SU-DHL-6 (cell line): ENCODE data around the gene RAB40B.

ENCODE experiments used
- EZH2phosphoT487 ChIP-seq: fragments of 200-600 bp; sonication (generic), shearing (Covaris generic); conservative IDR thresholded peaks from 2 replicates; pipeline ENCODE4 v1.6.1; 2018; ENCODE audit warnings: mild to moderate bottlenecking, antibody characterized with exemption, low read length, moderate library complexity, mixed read lengths
- TF ChIP-seq, protein P1 (sequence below): fragments of 200-600 bp; sonication (generic); IDR thresholded peaks from one replicate; pipeline ENCODE4 v1.5.1; 2017; ENCODE audit warnings: antibody characterized with exemption, mild to moderate bottlenecking, low read length, moderate library complexity; ENCODE audit not compliant: insufficient read depth, poor library complexity, severe bottlenecking

DNA sequence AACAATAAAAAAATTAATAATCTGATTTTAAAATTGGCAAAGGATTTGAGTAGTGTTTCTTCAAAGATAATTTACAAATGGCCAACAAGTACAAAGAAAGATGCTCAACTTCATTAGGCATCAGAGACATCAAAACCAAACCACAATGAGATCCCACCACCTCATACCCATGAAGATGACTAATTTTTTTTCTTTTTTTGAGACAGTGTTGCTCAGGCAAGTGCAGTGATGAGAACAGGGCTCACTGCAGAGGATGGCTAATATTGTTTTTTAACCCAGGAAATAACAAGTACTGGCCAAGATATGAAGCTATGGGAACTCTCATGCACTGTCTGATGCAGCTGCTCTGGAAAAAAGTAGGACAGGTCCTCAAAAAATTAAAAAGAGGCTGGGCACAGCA lies 65.2 kb downstream of the RAB40B start:
- TF ChIP-seq, protein P1, sequence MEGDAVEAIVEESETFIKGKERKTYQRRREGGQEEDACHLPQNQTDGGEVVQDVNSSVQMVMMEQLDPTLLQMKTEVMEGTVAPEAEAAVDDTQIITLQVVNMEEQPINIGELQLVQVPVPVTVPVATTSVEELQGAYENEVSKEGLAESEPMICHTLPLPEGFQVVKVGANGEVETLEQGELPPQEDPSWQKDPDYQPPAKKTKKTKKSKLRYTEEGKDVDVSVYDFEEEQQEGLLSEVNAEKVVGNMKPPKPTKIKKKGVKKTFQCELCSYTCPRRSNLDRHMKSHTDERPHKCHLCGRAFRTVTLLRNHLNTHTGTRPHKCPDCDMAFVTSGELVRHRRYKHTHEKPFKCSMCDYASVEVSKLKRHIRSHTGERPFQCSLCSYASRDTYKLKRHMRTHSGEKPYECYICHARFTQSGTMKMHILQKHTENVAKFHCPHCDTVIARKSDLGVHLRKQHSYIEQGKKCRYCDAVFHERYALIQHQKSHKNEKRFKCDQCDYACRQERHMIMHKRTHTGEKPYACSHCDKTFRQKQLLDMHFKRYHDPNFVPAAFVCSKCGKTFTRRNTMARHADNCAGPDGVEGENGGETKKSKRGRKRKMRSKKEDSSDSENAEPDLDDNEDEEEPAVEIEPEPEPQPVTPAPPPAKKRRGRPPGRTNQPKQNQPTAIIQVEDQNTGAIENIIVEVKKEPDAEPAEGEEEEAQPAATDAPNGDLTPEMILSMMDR, result no peak
- no peak for TF ChIP-seq EZH2phosphoT487
